GM18520 (cell line): Measurements from ENCODE around the gene SIDT1.
"Not testable (repeated sequence)": the region's sequence is repeated elsewhere in the genome, so short reads cannot be mapped to it uniquely, and the experiment has no call there.

Source experiments
- ATAC-seq: cut with Tn5 transposase; IDR thresholded peaks from one replicate; pipeline ENCODE4 v1.9.1; 2021; ENCODE audit not compliant: unreplicated experiment

The SIDT1 gene

DNA sequence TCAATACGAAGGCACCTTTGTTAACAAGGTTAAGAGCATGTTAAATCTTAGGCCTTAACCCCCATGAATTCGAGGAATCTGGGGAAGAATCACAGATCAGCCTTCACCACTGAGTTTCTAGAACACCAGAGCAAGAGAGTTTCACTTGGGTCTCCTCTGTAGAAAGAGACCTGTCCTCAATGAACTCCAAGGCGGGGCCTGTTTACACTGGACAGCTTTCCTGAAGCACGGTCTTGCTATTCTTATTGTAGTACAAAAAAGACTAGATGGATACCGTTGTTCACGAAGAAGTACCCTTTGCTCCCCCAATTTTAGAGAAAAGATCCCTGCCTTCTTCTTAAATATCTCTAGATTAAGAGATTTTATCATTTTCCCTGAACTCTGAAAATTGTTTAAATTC lies 99.2 kb downstream of the SIDT1 start:
- ATAC-seq = no peak

DNA sequence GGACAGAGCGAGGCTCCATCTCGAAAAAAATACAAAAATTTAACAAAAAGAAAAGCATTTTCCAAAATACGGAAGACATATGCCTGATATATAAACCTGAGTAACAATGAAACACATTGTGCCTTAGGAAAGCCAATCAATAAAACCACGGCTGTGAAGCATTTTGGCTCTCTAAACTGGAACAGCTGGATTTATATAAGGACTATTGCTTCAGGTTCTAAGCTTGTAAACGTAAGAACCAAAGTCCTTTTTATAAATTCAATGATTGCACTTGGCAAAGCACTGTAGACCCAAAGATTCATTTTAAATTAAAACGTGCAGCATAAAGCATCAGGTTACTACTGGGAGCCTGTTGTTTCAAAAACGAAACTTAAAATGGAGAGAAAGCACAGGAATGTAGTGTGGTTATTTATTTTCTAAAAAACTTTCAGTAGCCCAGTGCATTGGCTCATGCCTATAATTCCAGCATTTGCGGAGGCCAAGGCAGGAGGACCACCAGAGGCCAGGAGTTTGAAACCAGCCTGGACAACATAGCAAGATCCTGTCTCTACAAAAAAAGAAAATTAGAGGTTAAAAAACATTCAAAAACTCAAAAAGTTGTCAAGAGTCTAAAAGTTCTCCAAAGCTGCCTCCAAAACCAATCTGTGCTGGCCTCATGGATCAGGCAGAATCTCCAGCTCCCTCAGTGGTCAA lies 102.6 kb downstream of the SIDT1 start:
- ATAC-seq = no peak

DNA sequence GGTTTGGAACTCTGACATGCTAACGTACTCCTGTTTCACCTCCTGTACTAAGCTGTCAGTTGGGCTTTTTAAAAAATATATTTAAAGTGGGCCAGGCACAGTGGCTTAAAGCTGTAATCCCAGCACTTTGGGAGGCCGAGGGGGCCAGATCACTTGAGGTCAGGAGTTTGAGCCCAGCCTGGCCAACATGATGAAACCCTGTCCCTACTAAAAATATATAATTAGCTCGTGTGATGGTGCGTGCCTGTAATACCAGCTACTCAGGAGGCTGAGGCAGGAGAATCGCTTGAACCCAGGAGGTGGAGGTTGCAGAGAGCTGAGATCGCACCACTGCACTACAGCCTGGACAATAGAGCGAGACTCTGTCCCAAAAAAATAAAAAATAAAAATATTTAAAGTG lies 103.7 kb downstream of the SIDT1 start:
- not testable (repeated sequence) for ATAC-seq

GRCh38 chr3:113637756-113638155 lies 105.4 kb downstream of the SIDT1 start:
- ATAC-seq = no peak

- no peak for ATAC-seq
Observed at GRCh38 chr3:113638910-113639309, 106.6 kb downstream of the SIDT1 start.

- no peak for ATAC-seq
Observed at GRCh38 chr3:113643583-113643982, 111.2 kb downstream of the SIDT1 start.

DNA sequence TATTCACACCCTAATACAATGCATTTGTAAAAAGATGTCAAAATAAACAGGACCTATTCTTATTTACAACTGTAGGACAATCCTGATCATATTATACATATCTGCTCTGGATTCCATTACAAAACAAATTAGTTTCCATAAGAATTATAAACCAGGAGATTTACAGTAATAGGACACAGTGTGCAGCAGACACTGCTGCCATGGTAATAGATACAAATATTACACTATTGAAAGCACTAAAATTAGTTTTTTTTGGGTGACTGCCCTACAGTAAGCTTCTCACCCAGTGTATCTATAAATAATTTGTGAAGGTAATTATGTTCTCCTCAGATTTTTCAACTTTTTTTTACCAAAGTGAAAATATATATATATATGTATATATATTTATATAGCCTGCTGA lies 116.2 kb downstream of the SIDT1 start:
- ATAC-seq = no peak

DNA sequence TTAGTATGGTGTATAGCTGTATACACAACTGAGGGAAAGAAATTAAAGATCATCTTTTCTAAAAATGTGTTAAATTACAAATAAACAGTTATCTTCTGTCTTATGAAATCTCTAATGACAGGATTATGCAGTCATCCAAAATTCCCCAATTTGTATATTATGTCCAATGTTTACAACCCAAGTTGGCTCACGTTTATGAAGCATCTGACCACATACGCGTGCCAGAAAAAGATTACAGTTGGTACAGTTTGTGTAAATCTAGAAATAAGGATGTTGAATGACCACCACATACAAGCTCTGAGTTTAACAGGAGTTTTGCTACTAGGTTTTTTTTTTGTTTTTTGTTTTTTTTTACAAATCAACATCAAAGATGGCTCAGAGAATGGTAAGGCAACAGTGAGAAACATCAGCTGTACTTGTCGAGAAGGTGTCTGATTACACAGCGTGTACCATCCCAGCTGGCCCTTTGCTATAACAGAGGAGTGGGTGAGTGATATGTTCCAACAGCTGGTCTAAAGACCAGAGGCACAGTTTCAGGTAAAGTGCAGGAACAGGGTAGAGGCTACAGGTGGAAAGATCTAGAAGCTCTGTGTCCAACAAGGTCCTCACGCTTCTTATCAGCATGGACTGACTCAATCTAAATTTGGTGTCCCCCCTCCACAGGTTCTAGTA lies 117.0 kb downstream of the SIDT1 start:
- no peak for ATAC-seq

- no peak for ATAC-seq
Observed at GRCh38 chr3:113654310-113654709, 122.0 kb downstream of the SIDT1 start.

DNA sequence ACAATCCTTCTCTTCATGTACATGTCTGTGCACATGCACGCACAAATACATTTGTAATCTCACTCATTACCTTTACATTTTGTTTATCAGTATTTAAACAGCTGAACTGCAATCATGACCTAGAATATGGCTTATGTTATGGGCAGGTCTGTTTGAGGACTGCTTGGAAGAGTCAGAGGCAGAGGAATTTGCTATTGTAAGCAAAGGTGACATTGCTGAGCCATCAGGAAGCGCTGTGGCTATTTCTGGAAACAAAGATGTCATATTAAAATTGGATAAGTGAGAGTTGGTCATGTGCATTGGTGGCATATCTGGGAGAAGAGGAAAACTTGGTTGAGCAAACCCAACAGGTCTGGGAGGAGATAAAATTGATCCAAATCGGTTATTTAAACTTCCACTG lies 122.5 kb downstream of the SIDT1 start:
- ATAC-seq = no peak

DNA sequence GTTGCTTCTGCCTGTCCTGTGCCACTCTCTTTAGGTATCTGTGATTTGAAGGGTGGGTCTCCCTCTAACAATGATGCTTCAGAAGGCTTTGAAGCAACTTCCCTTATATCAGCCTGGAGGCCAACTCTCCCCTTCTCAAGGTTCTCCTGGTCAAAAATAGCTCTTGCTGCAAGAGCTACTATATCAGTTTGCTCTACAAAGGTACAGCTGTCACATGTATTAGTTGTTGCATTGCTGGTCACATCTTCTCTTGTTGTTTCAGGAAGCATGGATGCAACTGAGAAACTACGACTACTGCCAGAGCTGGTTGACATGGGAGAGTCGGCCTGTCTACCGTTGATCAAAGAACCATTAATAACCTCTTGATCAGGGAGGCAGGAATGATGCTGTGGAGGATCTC lies 125.8 kb downstream of the SIDT1 start:
- no peak for ATAC-seq

DNA sequence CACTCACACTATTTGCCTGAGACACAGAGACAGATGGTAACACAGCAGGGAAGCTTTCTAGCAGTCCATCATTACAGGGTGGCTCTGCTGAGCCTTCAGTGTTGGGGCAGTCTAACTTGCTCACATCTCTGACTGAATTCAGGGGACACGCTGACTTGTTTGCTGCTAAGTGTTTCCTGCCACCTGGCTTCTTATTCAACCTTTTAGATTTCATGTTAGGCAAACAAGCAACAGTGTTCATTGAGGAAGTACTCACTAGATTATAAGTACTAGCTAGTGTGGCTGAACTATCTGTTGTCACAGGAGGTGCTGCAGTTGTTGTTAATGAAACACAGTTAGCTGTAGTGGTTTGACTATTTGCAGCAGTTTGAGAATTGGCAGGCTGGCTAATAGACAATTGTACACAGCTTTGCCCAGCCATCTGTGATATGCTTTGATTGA lies 126.8 kb downstream of the SIDT1 start:
- ATAC-seq = no peak

DNA sequence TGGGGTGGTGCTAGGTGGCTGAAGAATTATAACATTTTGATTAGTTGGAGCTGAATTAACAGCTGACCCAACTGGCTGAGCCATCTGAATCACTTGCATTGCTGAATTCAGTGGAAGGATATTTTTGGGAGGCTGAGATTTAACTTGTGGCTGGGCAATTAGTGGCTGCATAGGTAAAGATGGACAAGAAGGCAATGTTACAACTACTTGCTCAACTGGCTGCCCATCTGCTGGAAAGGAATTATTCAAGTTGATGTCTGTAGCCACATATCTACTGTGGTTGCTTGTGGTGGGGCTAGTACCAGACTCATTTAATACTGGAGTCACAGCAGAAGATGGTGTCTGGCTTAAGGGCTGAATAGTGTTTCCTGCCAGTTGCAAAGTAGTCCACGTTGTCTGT lies 127.6 kb downstream of the SIDT1 start:
- no peak for ATAC-seq

GRCh38 chr3:113660458-113660857 lies 128.1 kb downstream of the SIDT1 start:
- no peak for ATAC-seq

GRCh38 chr3:113660896-113661295 lies 128.5 kb downstream of the SIDT1 start:
- ATAC-seq = no peak

DNA sequence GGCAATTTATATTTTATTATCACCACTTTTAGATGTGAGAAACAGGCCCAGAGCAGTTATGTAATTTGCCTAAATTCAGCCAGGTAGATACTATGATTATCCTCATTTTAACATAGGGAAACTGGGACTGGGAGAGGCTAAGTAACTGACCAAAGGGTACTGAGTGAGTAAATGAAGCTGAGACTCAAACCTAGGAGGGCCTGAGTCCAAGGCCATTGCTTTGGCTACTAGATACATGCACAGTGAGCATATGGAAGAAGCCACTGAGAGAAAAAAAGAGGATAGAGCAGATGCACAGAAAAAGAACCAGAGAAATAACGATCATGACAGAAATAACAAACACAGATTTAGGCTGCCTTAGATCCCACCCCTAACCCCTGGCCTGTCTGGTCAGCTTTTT lies 130.5 kb downstream of the SIDT1 start:
- ATAC-seq = no peak

DNA sequence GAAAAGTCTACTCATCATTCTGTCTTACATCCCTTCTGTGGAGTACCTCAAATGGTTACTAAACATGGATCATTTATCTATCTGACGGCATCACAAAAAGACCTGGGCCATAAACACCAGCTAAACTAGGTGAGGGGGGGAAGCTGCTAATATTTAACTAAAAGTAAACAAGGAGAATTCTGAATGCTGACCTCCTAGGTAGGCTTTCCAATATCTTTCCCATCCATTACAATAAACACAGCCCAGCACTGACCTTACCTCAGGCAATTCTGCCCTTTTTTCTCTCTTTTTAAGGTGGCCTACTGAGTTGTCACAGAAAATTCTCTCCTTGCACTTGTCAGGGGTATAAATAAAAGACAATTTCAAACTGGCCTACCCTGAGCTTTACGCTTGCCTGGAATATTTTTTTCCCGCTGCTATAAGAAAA lies 131.0 kb downstream of the SIDT1 start:
- ATAC-seq = no peak

DNA sequence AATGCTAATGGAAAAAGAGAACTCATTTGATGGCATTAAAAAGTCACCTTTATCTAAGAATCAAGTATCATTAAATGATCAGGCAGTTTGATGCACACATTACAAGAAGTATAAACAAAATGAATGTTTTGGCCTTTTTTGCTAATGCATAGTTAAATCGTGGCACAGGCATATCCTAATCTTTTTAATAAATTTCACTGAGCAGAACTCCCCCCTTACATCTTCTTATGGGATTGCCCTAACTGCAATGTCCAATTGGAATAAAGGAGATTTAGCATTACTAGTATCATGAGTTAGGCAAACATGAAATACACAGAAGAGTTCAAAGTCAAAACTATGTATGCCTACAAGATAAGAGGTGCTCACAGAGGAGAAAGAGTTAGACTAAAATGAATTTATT lies 131.4 kb downstream of the SIDT1 start:
- no peak for ATAC-seq

- ATAC-seq = no peak
Observed at GRCh38 chr3:113664523-113665094, 132.3 kb downstream of the SIDT1 start.

- no peak for ATAC-seq
Observed at GRCh38 chr3:113668015-113668414, 135.7 kb downstream of the SIDT1 start.

DNA sequence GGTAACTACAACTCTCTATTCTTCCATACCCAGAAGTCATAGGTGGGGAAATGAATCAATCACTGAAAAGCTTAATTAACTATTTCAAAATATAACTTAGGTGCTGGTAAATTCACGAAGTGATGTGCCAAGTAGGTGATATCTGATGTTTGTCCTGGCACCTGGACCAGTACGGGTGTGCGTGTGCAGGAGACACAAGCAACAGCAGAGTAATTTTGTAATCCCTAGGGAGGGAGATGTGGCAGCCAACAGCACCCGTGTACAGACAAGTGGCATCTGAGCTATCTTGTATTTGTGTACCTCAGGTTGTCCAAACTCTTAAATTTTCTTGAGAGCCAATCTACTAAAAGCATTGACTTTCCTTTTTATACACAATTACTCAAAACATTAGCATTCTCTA lies 141.2 kb downstream of the SIDT1 start:
- ATAC-seq = no peak

DNA sequence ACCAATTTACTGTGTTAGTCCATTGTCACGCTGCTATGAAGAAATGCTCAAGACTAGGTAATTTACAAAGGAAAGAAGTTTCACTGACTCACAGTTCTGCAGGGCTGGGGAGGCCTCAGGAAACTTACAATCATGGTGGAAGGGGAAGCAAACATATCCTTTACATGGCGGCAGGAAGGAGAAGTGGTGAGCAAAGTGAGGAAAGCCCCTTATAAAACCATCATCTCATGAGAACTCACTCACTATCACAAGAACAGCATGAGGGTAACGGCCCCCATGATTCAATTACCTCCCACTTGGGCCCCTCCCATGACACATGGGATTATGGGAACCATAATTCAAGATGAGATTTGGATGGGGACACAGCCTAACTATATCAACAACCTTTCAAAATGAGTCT lies 143.9 kb downstream of the SIDT1 start:
- no peak for ATAC-seq
